ENCODE measurements around the gene OIT3. TPM values are rescaled to one million over a fixed set of nuclear protein-coding genes. Genes with fewer than 3 reads are reported as not detected.

Gene OIT3
- total RNA-seq, 4 donors from 2014 or later = 0.27 to 1.4 TPM; not detected in 2

- no peak overlapping the region for H3K4me3 ChIP-seq
- TF ChIP-seq CTCF (IDR thresholded peaks at IDR 0.05) (no peak), POLR2A (IDR thresholded peaks at IDR 0.05) (no peak)
- DNase-seq = no peak
- H3K9me3 ChIP-seq = no peaks in the 10 kb centered on the region
- no peak overlapping the region for H3K27ac ChIP-seq
- H3K27me3 ChIP-seq = no peaks in the 10 kb centered on the region
- no peaks in the 10 kb centered on the region for H3K4me1 ChIP-seq
- no peaks in the 10 kb centered on the region for H3K36me3 ChIP-seq
- intact Hi-C loops (cut with DNase I; ENCODE audit: low total_unique reads) = no loop called here
Measured at GRCh38 chr10:72887043-72887442, 6.5 kb upstream of the OIT3 start.

GRCh38 chr10:72888151-72888638, 5.3 kb upstream of the OIT3 start:
- TF ChIP-seq CTCF (IDR thresholded peaks at IDR 0.05) = no peak
- TF ChIP-seq POLR2A (IDR thresholded peaks at IDR 0.05) = no peak
- no peaks in the 10 kb centered on the region for H3K27me3 ChIP-seq

GRCh38 chr10:72889391-72889831, 4.1 kb upstream of the OIT3 start:
- DNase-seq = no peak
- Histone ChIP-seq H3K4me1 (no peaks in the 10 kb centered on the region), H3K9me3 (no peaks in the 10 kb centered on the region), H3K27me3 (no peaks in the 10 kb centered on the region), H3K4me3 (no peak overlapping the region), H3K36me3 (no peaks in the 10 kb centered on the region), H3K27ac (no peak overlapping the region)
- no peak for TF ChIP-seq POLR2A (IDR thresholded peaks at IDR 0.05)
- TF ChIP-seq CTCF (IDR thresholded peaks at IDR 0.05) = no peak
- intact Hi-C loops (cut with DNase I; ENCODE audit: low total_unique reads) = no loop called here

More at GRCh38 chr10:72888151-72888638, 5.3 kb upstream of the OIT3 start:
- Histone ChIP-seq H3K36me3 (no peaks in the 10 kb centered on the region), H3K4me1 (no peaks in the 10 kb centered on the region), H3K27ac (no peak overlapping the region), H3K4me3 (no peak overlapping the region), H3K9me3 (no peaks in the 10 kb centered on the region)
- no peak for DNase-seq
- intact Hi-C loops (cut with DNase I; ENCODE audit: low total_unique reads) = no loop called here

GRCh38 chr10:72890086-72890485, 3.5 kb upstream of the OIT3 start:
- Histone ChIP-seq H3K27me3 (no peaks in the 10 kb centered on the region), H3K4me1 (no peaks in the 10 kb centered on the region), H3K9me3 (no peaks in the 10 kb centered on the region), H3K4me3 (no peak overlapping the region), H3K36me3 (no peaks in the 10 kb centered on the region), H3K27ac (no peak overlapping the region)
- DNase-seq = no peak
- TF ChIP-seq CTCF (IDR thresholded peaks at IDR 0.05) (no peak), POLR2A (IDR thresholded peaks at IDR 0.05) (no peak)
- intact Hi-C loops (cut with DNase I; ENCODE audit: low total_unique reads) = no loop called here

- no peak overlapping the region for H3K27ac ChIP-seq
- intact Hi-C loops (cut with DNase I; ENCODE audit: low total_unique reads) = no loop called here
- TF ChIP-seq CTCF (IDR thresholded peaks at IDR 0.05) = no peak
- no peak for TF ChIP-seq POLR2A (IDR thresholded peaks at IDR 0.05)
- no peak for DNase-seq
- H3K9me3 ChIP-seq = no peaks in the 10 kb centered on the region
- no peaks in the 10 kb centered on the region for H3K36me3 ChIP-seq
- no peaks in the 10 kb centered on the region for H3K27me3 ChIP-seq
- no peak overlapping the region for H3K4me3 ChIP-seq
- H3K4me1 ChIP-seq = no peaks in the 10 kb centered on the region
Measured at GRCh38 chr10:72895236-72895850, 1.8 kb downstream of the OIT3 start.
